DMS53 (cell line): ENCODE results near the gene ST3GAL6.

Experiments
- DNase-seq: peaks from one replicate; lab custom pipeline; 2025; lab: John Stamatoyannopoulos, UW

Gene ST3GAL6

GRCh38 chr3:98777286-98777685 is 14.1 kb downstream of the ST3GAL6 start:
- DNase-seq, result no peak

GRCh38 chr3:98777801-98778220 is 14.7 kb downstream of the ST3GAL6 start:
- DNase-seq, result no peak

- no peak for DNase-seq
Observed at GRCh38 chr3:98778383-98778782, 15.2 kb downstream of the ST3GAL6 start.

- no peak for DNase-seq
Observed at GRCh38 chr3:98778852-98779413, 15.8 kb downstream of the ST3GAL6 start.

GRCh38 chr3:98779541-98780335 is 16.6 kb downstream of the ST3GAL6 start:
- no peak for DNase-seq

- DNase-seq, result no peak
Observed at GRCh38 chr3:98780343-98780742, 17.2 kb downstream of the ST3GAL6 start.

GRCh38 chr3:98782824-98783500 is 19.8 kb downstream of the ST3GAL6 start:
- no peak for DNase-seq

GRCh38 chr3:98784042-98784441 is 20.9 kb downstream of the ST3GAL6 start:
- DNase-seq, result no peak

GRCh38 chr3:98784666-98785600 is 21.8 kb downstream of the ST3GAL6 start:
- no peak for DNase-seq

GRCh38 chr3:98786364-98787006 is 23.3 kb downstream of the ST3GAL6 start:
- no peak for DNase-seq

- no peak for DNase-seq
Observed at GRCh38 chr3:98787181-98787580, 24.0 kb downstream of the ST3GAL6 start.

- no peak for DNase-seq
Observed at GRCh38 chr3:98788651-98789050, 25.5 kb downstream of the ST3GAL6 start.

GRCh38 chr3:98791341-98792325 is 28.5 kb downstream of the ST3GAL6 start:
- no peak for DNase-seq

GRCh38 chr3:98793971-98794370 is 30.8 kb downstream of the ST3GAL6 start:
- no peak for DNase-seq

GRCh38 chr3:98796334-98796733 is 33.2 kb downstream of the ST3GAL6 start:
- peak; percentile 16 for DNase-seq

GRCh38 chr3:98797905-98798304 is 34.8 kb downstream of the ST3GAL6 start:
- DNase-seq, result no peak

GRCh38 chr3:98798820-98799219 is 35.7 kb downstream of the ST3GAL6 start:
- DNase-seq, result no peak

- no peak for DNase-seq
Observed at GRCh38 chr3:98799479-98799878, 36.3 kb downstream of the ST3GAL6 start.

GRCh38 chr3:98800401-98800800 is 37.3 kb downstream of the ST3GAL6 start:
- no peak for DNase-seq

- DNase-seq, result peak; percentile 2
Observed at GRCh38 chr3:98801043-98801747, 38.1 kb downstream of the ST3GAL6 start.
